Posterior vena cava (tissue), 2 donors: ENCODE measurements around the gene SCEL. TPM values are rescaled to one million over a fixed set of nuclear protein-coding genes. Genes with fewer than 3 reads are reported as not detected.

Experiments
- DNase-seq: peaks from one replicate; pipeline ENCODE4 v3.0.0-alpha.2; 2020; ENCODE audit warnings: low spot score
- intact Hi-C, 2 donors: fragments of 100-400 bp; cut with DNase I; formaldehyde crosslinking; loops; one replicate each; pipeline versions ENCODE4 v1.14.1 to v1.14.2; 2022 to 2023
- total RNA-seq, 2 donors: library from RNA; stranded (reverse); fragmentation: NEBNext Ultra II Directional; extraction: Animal tissue kit (Norgen Biotek cat#: 25700); gene quantifications; one replicate each; pipeline ENCODE4 v1.2.1, GENCODE V29; 2021
- donor health status: DM: yes; HTN: yes; CAD: no.
- donor health status: DM: yes; HTN: yes; CAD: no.

Gene SCEL
- total RNA-seq, 2 donors from 2014 or later: not detected

DNA sequence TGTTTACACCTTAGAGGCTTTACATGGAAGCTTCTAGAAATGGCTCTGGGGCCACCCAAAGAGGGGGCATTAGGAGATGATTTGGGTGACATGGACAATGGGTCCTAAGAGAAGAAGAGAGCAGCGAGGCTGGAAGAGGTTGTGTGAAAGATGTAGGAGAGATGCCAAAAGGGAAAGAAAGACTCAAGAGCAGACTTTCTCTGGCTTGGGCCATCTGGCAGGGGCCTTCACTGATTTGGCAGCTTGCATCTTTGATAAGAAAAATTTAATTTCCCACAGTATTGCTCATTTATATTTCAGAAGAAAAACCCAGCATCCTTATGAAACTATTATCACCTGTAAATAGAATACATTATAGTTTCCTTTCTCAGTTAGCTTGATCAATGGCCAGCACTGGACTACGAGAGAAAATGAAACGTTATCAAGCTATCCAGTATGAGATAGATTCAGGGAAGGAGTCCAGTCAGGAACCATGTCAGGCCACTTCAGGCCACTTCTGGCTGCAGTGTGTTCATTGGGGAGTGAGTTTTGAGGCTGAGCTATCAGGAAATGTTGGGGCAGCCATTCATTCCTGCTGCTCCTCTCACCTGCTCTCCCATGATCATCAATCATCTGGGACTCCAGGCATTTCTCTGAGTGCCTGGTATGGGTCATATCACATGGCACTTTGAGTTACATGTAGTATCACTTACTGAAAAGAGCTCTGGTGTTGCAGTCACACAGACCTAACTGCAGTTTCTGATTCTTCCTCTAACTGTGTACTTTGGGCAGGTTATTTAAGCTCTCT, 10.3 kb downstream of the SCEL start:
- intact Hi-C loops: no loop called here
- DNase-seq: no peak

DNA sequence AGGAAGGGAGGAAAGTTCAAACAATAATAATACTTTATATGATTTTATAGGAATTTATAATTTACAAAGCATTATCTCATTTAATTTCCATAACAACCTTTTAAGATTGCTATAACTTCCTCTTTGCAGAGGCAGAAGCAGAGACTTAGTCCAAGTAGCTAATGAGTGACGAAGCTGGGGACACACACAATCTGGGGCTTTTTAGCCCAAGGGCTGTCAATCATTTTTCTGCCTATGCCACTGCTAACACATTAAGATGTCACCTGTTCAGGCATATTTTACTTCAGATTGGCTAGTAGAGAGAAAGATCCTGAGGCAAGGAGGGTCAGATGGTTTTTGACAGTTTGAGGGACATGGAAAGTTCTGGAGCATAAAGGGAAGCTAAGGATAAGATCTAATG, 12.6 kb downstream of the SCEL start:
- intact Hi-C loops: no loop called here
- DNase-seq: no peak

DNA sequence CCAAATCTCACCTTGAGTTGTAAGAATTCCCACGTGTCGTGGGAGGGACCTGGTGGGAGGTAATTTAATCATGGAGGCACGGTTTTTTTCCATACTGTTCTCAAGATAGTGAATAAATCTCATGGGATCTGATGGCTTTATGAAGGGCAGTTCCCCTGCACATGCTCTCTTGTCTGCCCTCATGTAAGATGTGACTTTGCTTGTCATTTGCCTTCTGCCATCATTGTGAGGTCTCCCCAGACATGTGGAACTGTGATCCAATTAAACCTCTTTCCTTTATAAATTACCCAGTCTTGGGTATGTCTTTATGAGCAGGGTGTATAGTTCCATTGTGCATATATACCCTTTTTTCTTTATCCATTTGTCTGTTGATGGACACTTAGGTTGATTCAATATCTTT, 13.1 kb downstream of the SCEL start:
- intact Hi-C loops: no loop called here

DNA sequence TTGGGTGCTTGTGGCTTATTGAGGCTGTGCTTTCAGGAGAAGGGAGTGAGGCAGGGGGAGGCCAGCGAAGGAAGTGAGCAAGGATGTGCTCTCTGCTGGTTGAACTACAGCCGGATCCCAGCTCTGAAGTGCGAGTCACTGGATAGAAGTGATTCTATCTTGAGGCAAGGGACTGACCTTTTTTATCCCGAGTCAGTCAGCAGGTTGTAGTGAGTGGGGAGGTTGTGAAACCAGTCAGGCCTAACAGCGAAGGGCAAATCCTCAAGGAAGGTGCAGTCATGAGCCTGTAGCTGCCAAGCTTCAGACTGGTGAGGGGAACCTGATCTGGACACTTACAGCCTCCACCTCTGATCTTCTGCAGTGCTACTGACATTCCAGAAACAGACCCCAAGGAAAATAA, 18.6 kb downstream of the SCEL start:
- intact Hi-C loops: no loop called here
- DNase-seq: no peak

More for the DNA sequence above, 13.1 kb downstream of the SCEL start:
- no peak for DNase-seq

DNA sequence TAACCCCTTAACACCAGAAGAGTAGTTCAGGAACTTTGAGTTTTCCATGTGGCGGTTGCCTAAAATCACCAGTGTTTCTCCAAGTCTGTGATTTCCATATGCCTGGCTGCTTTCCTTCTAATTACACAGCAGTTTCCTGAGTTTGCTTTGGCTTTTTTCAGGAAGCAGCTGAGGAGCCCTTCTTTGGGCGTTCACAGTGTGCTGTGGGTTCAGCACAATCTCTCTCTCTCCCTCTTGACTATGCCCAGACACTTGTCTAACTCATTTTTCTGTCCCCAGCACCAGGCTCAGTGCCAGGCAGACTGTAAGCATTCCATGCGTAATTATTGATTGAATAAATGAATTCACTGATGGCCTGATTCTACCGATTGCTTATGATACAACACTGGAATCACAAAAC, 19.7 kb downstream of the SCEL start:
- no peak for DNase-seq
- intact Hi-C loops: loop anchor here in 1 of 2 donors (5.0 kb wide), 2 partner anchors 367 to 683 kb away; no protein-coding TSS in a partner anchor

DNA sequence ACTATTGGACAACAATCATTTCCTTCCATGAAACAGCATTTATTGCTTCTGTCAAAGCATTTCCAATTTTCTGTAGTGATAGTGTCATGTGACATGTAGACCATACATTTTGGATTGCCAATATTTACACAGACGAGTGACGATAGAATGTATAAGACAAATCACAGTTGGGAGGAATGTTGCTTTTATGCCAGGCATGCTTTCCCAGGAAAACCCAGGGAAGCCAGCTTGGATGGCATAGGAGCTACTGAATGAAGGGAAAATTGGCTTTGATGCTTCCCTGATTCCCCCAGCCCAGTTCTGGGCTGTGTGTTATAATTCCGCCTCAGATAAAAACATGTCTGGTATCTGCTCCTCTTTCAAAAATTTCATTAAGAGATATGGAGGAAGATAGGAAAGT, 22.5 kb downstream of the SCEL start:
- DNase-seq: no peak

DNA sequence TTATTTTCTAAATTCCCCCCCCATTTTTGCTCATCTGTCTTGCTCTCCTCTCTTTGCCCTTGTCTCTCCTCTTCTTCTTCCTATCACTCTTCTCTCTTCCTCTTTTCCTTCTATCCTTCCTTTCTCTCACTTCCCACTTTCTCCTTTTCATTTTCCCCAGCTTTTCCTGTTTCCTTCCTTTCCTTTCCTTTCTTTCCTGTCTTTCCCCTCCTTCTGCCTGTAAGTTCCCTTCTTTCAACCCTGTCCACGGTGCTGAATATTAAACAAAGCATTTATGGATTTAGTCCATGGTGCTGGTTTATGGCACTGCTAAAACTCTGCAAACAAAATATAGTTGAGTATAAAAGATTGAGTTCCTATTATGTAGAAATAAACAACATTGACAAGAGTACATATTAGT, 27.6 kb downstream of the SCEL start:
- no peak for DNase-seq
- intact Hi-C loops: no loop called here

More for the DNA sequence above, 22.5 kb downstream of the SCEL start:
- intact Hi-C loops: loop anchor here in 1 of 2 donors (5.0 kb wide), 2 partner anchors 364 to 686 kb away; no protein-coding TSS in a partner anchor

DNA sequence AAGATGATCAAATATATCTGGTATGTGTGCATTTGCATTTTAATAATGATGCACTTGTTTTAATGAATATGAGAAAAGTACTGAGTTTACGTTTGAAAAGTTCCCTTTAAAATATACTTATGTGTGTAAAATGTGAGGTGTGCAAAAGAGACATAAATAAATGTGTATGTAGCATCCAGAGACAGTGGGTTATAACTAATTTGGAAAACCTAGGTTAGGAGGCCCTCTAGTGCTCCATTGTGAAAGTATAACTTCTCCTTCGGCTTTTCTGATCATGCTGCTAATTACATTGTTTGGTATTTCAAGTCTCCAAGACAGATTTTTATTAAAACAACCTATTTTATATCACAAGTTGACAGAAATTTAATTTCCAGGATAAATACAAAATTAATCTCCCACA, 30.1 kb downstream of the SCEL start:
- intact Hi-C loops: no loop called here
- DNase-seq: no peak

DNA sequence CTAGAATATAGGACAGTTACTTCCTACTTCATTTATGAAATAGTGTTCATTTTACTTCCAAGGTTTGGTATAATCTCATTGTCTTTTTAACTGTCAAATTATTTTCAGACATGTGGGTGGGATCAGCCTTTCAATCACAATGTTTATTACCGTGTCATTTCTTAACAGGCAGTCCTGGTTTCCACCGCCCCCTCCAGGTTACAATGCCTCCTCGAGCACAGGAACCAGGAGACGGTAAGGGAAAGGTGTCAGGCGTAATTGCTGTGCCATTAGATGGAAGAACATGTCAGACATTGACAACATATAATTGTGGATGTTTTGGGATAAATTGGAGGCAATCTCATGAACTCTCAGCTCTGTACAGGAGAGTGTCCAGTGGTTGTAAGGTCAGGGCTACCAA, 36.5 kb downstream of the SCEL start:
- DNase-seq: no peak
- intact Hi-C loops: no loop called here

DNA sequence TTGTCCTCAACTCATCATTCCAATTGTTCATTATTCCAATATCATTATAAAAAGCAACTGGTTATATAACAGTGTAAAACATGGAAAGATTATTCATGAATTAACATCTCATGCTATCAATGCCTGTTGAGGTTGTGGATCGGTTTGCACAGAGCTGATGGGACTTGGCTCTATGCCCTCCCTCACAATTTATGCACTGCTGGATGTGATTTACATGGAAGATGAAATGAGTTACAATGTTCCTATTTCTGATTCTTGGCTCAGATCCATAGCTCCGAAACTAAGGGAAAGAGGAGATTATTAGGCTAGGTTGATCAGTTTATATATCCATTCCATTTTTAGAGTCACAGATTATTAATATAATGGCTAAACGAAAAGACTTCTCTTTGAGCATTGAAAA, 38.6 kb downstream of the SCEL start:
- DNase-seq: no peak
- intact Hi-C loops: no loop called here

DNA sequence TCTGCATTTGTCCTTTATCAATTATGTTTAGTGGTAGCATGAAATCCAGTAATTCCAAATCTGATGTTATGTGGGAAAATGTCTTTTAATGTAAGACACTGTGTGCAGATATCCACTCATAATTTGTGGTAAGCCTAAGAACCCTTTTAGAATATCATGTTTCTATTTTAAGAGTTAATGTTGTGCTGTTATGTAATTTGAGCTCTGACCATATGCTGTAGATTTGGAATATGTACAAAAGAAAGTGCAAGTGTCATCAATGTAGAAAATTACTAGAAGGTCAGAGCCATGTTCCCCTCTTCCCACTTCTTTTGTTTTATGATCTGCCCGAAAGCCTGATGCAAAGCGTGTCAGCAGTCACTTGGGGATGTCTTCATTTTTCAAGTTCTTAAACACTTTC, 44.5 kb downstream of the SCEL start:
- intact Hi-C loops: no loop called here

DNA sequence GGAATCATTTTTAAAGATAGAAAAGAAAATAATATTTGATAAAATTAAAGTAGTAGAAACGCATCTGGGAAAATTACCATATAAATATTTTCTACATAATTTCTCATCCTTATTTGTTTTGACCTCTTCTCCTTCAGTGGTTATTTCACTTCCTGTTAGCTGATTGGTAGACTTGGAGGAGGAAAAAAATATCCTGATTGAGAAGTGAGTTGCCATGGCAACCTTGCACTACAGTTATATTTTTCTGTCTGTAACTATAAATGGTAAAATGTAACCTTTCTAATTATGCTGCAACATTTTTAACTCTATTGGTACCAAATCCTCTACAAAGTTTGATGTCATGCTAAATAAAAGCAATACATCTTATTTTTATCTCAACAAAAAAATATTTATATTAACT, 45.2 kb downstream of the SCEL start:
- intact Hi-C loops: no loop called here
- DNase-seq: no peak

More for the DNA sequence above, 44.5 kb downstream of the SCEL start:
- no peak for DNase-seq

DNA sequence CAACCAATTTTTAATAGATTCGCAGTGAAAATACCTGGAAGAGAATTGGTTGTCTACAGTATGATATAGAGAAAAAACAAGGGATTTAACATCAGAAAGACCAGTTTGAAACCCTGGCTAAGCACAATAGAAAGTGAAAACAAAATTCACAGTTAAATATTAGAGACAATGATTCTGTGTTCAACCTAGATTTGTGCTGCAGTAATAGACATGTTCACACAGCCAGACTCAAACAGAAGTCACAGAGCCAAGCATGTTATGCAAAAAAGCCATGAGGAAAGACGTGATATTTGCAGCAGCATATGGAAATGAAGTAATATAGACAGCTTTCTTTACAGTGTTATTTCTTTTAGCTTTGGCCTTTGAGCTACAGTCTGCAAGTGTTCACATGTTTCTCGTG, 48.1 kb downstream of the SCEL start:
- no peak for DNase-seq
- intact Hi-C loops: no loop called here

DNA sequence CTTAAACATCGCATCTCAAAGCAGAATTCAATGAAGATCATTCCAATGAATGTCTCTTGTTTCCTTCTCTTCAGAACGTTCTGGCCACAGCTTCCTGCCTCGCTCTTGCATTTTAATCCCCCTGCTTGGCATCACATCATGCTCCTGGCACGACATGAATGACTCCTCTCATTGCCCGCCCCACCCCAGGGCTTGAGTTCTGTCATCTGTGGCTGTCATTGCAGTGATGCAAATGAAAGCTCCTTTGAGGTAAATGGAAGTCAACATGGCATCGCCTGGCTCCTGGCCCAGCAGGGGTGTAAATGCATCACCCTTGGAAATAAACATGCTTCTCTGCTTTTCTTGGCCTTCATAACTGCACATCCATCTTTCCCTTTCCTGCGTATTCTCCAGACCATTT, 48.6 kb downstream of the SCEL start:
- DNase-seq: no peak
- intact Hi-C loops: no loop called here

DNA sequence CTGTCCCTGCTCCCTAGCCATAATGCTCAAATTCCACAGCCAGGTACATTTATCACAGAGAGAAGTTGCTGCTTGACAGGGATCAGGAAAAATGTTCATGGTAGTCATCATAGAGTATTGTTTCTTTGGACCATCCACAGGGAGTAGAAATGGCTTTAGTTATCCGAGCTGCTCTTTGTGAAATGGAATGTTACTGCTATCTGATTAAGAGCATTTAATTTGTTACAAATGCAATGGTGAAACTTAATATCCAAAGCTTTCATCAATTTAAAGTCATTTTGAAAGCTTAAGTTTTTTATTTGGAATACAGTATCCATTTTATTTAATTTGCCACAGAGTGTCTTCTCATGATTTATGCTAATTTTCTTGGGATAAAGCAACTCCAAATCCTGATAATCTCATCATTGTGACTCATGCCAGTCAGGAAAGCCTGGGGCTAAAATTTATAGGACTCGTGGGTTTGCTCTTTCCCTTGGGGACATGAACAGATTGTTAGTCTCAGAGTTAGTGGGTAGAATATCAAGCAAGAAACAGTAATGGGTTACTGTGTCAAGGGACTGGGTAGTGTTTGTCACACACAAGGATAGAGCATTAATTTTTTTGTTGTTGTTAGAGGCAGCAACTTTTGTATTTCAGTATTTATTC, 59.8 kb downstream of the SCEL start:
- DNase-seq: no peak
- intact Hi-C loops: no loop called here

DNA sequence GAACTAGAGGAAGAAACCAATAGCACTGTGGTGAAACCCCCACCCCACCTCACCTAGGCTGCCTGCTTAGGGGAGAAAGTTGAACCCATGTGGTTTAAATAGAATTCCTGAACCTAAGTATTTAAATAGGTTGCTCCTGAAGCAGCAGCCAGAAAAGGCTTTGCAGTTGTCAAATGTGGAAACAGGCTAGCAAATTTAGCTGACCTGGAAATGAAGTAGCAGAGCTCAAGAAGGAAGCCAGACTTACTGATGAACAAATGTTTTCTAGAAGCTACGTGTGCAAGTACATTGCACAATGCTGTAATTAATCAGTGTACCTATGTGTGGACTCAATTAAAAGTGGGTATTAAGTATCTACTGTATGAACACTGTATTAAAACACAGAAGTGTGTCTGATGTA, 61.3 kb downstream of the SCEL start:
- intact Hi-C loops: no loop called here
- no peak for DNase-seq

DNA sequence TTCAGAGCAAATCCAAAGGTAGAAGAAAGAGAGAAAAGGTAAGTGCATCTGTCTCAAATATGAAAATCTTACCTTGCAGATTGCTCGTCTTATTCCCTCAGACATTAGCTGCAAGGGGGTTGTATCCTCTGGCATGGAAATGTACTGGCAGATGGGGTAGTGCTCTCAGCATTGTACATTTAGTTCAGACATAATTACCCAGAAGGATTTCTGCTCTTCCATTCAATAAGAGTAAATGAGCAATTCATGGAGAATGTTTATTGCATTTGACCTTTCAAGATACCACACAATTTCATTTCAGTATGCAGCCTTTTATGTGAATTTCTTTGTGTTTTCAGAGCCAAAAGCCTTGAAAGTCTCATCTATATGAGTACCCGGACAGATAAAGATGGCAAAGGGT, 63.8 kb downstream of the SCEL start:
- no peak for DNase-seq
- intact Hi-C loops: no loop called here

DNA sequence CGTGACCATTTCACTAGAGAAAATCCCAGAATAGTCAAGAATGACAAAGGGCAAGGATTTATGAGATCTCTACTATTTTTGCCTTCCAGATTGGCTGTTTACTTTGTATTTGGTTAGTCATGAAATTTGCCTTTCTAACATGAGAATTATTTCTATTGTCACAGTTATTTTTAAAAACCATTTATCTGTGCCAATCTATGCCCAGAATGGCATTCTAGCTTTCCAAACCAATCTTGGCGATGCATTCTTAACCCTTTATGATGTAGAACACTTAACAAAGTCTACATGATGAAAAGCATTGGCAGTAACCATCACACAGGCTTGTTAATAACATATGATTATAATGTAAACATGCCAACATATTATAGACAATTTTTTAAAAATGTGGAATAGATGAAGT, 65.2 kb downstream of the SCEL start:
- intact Hi-C loops: no loop called here
- DNase-seq: no peak

DNA sequence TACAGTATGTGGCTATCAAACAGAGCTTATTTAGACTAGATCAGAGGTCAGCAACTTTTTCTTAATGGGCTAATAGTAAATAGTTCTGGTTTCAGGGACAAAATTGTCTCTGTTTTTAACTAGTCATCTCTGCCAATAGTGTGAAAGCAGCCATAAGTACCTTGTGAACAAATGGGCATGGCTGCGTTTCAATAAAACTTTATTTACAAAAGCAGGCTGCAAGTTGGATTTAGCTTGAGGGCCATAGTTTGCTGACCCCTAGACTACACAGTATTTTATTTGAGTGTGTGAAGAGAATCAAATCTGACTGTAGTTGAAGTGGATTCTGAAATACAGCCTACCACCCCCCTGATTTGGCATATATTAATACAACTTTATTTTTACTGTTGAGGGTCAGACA, 75.6 kb downstream of the SCEL start:
- intact Hi-C loops: no loop called here

DNA sequence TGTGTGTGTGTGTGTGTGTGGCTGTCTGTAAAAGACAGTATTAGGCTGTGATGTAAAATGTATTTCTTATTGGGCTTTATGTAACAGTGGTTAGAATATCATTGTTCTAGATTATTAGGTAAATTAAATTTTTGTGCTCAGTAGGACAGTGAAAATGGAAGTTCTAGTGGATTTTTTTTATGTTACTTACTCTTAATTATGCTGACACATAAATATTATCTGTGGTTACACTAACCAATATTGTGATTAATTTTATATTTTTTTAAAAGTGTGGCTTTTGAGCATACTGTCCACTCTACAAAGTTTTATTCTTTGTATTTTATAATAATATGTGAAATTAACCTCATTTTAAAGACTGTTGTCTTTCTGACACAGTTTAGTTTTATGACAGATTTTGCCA, 80.5 kb downstream of the SCEL start:
- intact Hi-C loops: no loop called here
- no peak for DNase-seq

More for the DNA sequence above, 75.6 kb downstream of the SCEL start:
- DNase-seq: no peak

DNA sequence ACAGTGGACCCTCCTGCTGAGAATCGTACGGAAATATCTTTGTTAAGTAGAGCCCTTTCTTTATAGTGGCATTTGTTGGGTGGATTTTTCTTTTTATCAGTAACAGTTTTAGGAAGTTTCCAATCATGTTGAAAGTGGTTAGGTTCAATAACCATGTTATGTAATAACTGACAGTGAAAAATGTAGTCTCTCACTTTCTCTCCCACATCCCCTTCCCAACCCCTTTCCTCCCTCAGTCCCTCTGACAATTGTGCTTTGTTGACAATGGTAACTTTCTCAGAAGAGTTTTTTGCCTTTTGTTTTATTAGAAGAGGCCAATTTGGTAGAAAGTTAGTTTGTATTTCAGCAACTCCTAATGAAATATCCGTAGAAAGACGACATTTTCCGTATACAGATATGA, 84.1 kb downstream of the SCEL start:
- no peak for DNase-seq
- intact Hi-C loops: no loop called here
